GM04503 (cell line): Measurements from ENCODE around the gene ABHD18.
"Not testable (repeated sequence)": the region's sequence is repeated elsewhere in the genome, so short reads cannot be mapped to it uniquely, and the experiment has no call there.

ENCODE experiments used
- DNase-seq: peaks from one replicate; pipeline ENCODE4 v3.0.0-alpha.2; 2012; ENCODE audit warnings: low read depth

Gene ABHD18

GRCh38 chr4:127965062-127965802 is at the start of gene ABHD18, which contains the start of gene MFSD8:
Gene ABHD18 (plus strand): TSS chr4:127965406. CDS start chr4:127982956, 17,550 bp downstream.
Gene MFSD8 (minus strand): TSS chr4:127965173. CDS start chr4:127965133, 40 bp downstream.
- DNase-seq: peak; percentile 91

- DNase-seq: no peak
These were observed 48.7 kb upstream of the ABHD18 start for GRCh38 chr4:127916512-127916911.

GRCh38 chr4:127917151-127917550 is 48.1 kb upstream of the ABHD18 start:
- DNase-seq: no peak

GRCh38 chr4:127920521-127920920 is 44.7 kb upstream of the ABHD18 start:
- DNase-seq: no peak

GRCh38 chr4:127922226-127922625 is 43.0 kb upstream of the ABHD18 start:
- DNase-seq: no peak

GRCh38 chr4:127925720-127926119 is 39.5 kb upstream of the ABHD18 start:
- not testable (repeated sequence) for DNase-seq

GRCh38 chr4:127930175-127930574 is 35.0 kb upstream of the ABHD18 start:
- no peak for DNase-seq

GRCh38 chr4:127931836-127932235 is 33.4 kb upstream of the ABHD18 start:
- DNase-seq: not testable (repeated sequence)

GRCh38 chr4:127936974-127937373 is 28.2 kb upstream of the ABHD18 start:
- peak; percentile 31 for DNase-seq

- no peak for DNase-seq
These were observed 8.1 kb upstream of the ABHD18 start for GRCh38 chr4:127957105-127957504.

GRCh38 chr4:127959794-127960193 is 5.4 kb upstream of the ABHD18 start:
- DNase-seq: no peak

- not testable (repeated sequence) for DNase-seq
These were observed 1.4 kb upstream of the ABHD18 start for GRCh38 chr4:127963633-127964398.

- DNase-seq: not testable (repeated sequence)
These were observed 662 bp upstream of the ABHD18 start for GRCh38 chr4:127964426-127965061.

GRCh38 chr4:127965803-127966175 is 583 bp downstream of the ABHD18 start:
- peak; percentile 4 for DNase-seq

GRCh38 chr4:127967141-127967775 is 2.1 kb downstream of the ABHD18 start:
- no peak for DNase-seq

GRCh38 chr4:127968586-127968985 is 3.4 kb downstream of the ABHD18 start:
- no peak for DNase-seq

GRCh38 chr4:127970925-127971324 is 5.7 kb downstream of the ABHD18 start:
- DNase-seq: not testable (repeated sequence)

GRCh38 chr4:127975121-127975770 is 10.0 kb downstream of the ABHD18 start:
- no peak for DNase-seq

GRCh38 chr4:127978930-127979329 is 13.7 kb downstream of the ABHD18 start:
- no peak for DNase-seq

- DNase-seq: no peak
These were observed 17.2 kb downstream of the ABHD18 start for GRCh38 chr4:127982445-127982844.

GRCh38 chr4:127985989-127986388 is 20.8 kb downstream of the ABHD18 start:
- no peak for DNase-seq

GRCh38 chr4:127988638-127989037 is 23.4 kb downstream of the ABHD18 start:
- DNase-seq: no peak
